OCI-LY3 (cell line): ENCODE measurements around the gene ROR2.

Source experiments
- EZH2phosphoT487 ChIP-seq: fragments of 200-600 bp; shearing (Covaris generic); IDR thresholded peaks from 2 replicates; pipeline ENCODE4 v1.6.1; 2018; ENCODE audit warnings: antibody characterized with exemption, mixed run types, low read depth
- TF ChIP-seq, protein P1 (sequence below): fragments of 200-600, 300-600 bp; sonication (generic); IDR thresholded peaks from 2 replicates; pipeline ENCODE4 v1.5.1; 2014; ENCODE audit warnings: antibody characterized with exemption, low read length, low read depth

DNA sequence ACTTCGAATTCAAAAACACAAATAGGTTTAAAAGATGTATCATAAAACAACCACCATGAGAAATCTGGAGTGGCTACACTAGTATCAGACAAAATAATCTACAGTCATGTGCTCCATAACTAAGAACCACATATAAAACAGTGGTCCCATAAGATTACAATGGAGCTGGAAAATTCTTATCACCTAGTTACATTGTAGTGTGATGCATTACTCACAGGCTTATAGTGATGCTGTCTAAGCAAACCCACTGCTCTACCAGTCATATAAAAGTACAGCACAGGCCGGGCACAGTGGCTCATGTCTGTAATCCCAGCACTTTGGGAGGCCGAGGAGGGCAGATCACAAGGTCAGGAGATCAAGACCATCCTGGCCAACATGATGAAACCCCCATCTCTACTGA lies 160.1 kb downstream of the ROR2 start:
- TF ChIP-seq, protein P1, sequence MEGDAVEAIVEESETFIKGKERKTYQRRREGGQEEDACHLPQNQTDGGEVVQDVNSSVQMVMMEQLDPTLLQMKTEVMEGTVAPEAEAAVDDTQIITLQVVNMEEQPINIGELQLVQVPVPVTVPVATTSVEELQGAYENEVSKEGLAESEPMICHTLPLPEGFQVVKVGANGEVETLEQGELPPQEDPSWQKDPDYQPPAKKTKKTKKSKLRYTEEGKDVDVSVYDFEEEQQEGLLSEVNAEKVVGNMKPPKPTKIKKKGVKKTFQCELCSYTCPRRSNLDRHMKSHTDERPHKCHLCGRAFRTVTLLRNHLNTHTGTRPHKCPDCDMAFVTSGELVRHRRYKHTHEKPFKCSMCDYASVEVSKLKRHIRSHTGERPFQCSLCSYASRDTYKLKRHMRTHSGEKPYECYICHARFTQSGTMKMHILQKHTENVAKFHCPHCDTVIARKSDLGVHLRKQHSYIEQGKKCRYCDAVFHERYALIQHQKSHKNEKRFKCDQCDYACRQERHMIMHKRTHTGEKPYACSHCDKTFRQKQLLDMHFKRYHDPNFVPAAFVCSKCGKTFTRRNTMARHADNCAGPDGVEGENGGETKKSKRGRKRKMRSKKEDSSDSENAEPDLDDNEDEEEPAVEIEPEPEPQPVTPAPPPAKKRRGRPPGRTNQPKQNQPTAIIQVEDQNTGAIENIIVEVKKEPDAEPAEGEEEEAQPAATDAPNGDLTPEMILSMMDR = no peak
- no peak for TF ChIP-seq EZH2phosphoT487
